ENCODE results near the gene LIMD2.

Gene LIMD2

GRCh38 chr17:63696381-63696961, 3.5 kb downstream of the LIMD2 start:
- peaks cover 47% of the 10 kb centered on the region for H3K36me3 Mint-ChIP-seq (ENCODE audit: low read depth)
- H3K9me3 Mint-ChIP-seq: no peaks in the 10 kb centered on the region
- peak overlapping the region; percentile 94 for H3K4me3 Mint-ChIP-seq
- peak overlapping the region; percentile 94 for H3K27ac Mint-ChIP-seq
- H3K27me3 Mint-ChIP-seq (ENCODE audit: low read depth): no peaks in the 10 kb centered on the region
- peak; percentile 19 for DNase-seq (ENCODE audit: low spot score)
- peaks cover 26% of the 10 kb centered on the region for H3K4me1 Mint-ChIP-seq (ENCODE audit: low read depth)

- Mint-ChIP-seq H3K36me3 (ENCODE audit: low read depth) (peaks cover 46% of the 10 kb centered on the region), H3K4me1 (ENCODE audit: low read depth) (peaks cover 22% of the 10 kb centered on the region), H3K4me3 (peak overlapping the region; percentile 94)
These were observed 4.0 kb downstream of the LIMD2 start for GRCh38 chr17:63695889-63696288.

GRCh38 chr17:63694950-63695773, 4.8 kb downstream of the LIMD2 start:
- DNase-seq (ENCODE audit: low spot score): no peak
- H3K27ac Mint-ChIP-seq: peak overlapping the region; percentile 72
- H3K4me3 Mint-ChIP-seq: peak overlapping the region; percentile 21
- no peaks in the 10 kb centered on the region for H3K9me3 Mint-ChIP-seq
- H3K36me3 Mint-ChIP-seq (ENCODE audit: low read depth): peaks cover 53% of the 10 kb centered on the region
- H3K27me3 Mint-ChIP-seq (ENCODE audit: low read depth): no peaks in the 10 kb centered on the region
- peaks cover 22% of the 10 kb centered on the region for H3K4me1 Mint-ChIP-seq (ENCODE audit: low read depth)

More at GRCh38 chr17:63695889-63696288, 4.0 kb downstream of the LIMD2 start:
- peak overlapping the region; percentile 94 for H3K27ac Mint-ChIP-seq
- no peaks in the 10 kb centered on the region for H3K9me3 Mint-ChIP-seq
- DNase-seq (ENCODE audit: low spot score): no peak
- H3K27me3 Mint-ChIP-seq (ENCODE audit: low read depth): no peaks in the 10 kb centered on the region

GRCh38 chr17:63694229-63694949, 5.5 kb downstream of the LIMD2 start:
- Mint-ChIP-seq H3K27ac (peak overlapping the region; percentile 72), H3K9me3 (no peaks in the 10 kb centered on the region), H3K4me1 (ENCODE audit: low read depth) (peaks cover 22% of the 10 kb centered on the region), H3K27me3 (ENCODE audit: low read depth) (no peaks in the 10 kb centered on the region), H3K4me3 (no peak overlapping the region), H3K36me3 (ENCODE audit: low read depth) (peaks cover 53% of the 10 kb centered on the region)
- DNase-seq (ENCODE audit: low spot score): no peak

GRCh38 chr17:63693411-63694113, 6.4 kb downstream of the LIMD2 start:
- Mint-ChIP-seq H3K9me3 (no peaks in the 10 kb centered on the region), H3K4me3 (no peak overlapping the region), H3K4me1 (ENCODE audit: low read depth) (peaks cover 22% of the 10 kb centered on the region), H3K36me3 (ENCODE audit: low read depth) (peaks cover 52% of the 10 kb centered on the region), H3K27ac (peak overlapping the region; percentile 68), H3K27me3 (ENCODE audit: low read depth) (no peaks in the 10 kb centered on the region)
- DNase-seq (ENCODE audit: low spot score): no peak

GRCh38 chr17:63692195-63692816, 7.6 kb downstream of the LIMD2 start:
- no peak overlapping the region for H3K27ac Mint-ChIP-seq
- no peak for DNase-seq (ENCODE audit: low spot score)
- no peaks in the 10 kb centered on the region for H3K9me3 Mint-ChIP-seq
- H3K4me1 Mint-ChIP-seq (ENCODE audit: low read depth): peaks cover 22% of the 10 kb centered on the region
- H3K4me3 Mint-ChIP-seq: no peak overlapping the region
- no peaks in the 10 kb centered on the region for H3K27me3 Mint-ChIP-seq (ENCODE audit: low read depth)
- H3K36me3 Mint-ChIP-seq (ENCODE audit: low read depth): peaks cover 44% of the 10 kb centered on the region

- Mint-ChIP-seq H3K4me1 (ENCODE audit: low read depth) (peaks cover 1% of the 10 kb centered on the region), H3K9me3 (no peaks in the 10 kb centered on the region), H3K27me3 (ENCODE audit: low read depth) (no peaks in the 10 kb centered on the region), H3K4me3 (no peak overlapping the region), H3K36me3 (ENCODE audit: low read depth) (peaks cover 29% of the 10 kb centered on the region), H3K27ac (no peak overlapping the region)
- DNase-seq (ENCODE audit: low spot score): no peak
These were observed 10.4 kb downstream of the LIMD2 start for GRCh38 chr17:63689479-63689878.

GRCh38 chr17:63688396-63689020, 11.4 kb downstream of the LIMD2 start:
- H3K9me3 Mint-ChIP-seq: no peaks in the 10 kb centered on the region
- H3K27me3 Mint-ChIP-seq (ENCODE audit: low read depth): no peaks in the 10 kb centered on the region
- H3K27ac Mint-ChIP-seq: no peak overlapping the region
- H3K4me3 Mint-ChIP-seq: no peak overlapping the region
- H3K36me3 Mint-ChIP-seq (ENCODE audit: low read depth): peaks cover 34% of the 10 kb centered on the region
- H3K4me1 Mint-ChIP-seq (ENCODE audit: low read depth): peaks cover 1% of the 10 kb centered on the region
- no peak for DNase-seq (ENCODE audit: low spot score)

- DNase-seq (ENCODE audit: low spot score): no peak
- H3K4me1 Mint-ChIP-seq (ENCODE audit: low read depth): peaks cover 1% of the 10 kb centered on the region
- no peak overlapping the region for H3K4me3 Mint-ChIP-seq
- no peak overlapping the region for H3K27ac Mint-ChIP-seq
- no peaks in the 10 kb centered on the region for H3K27me3 Mint-ChIP-seq (ENCODE audit: low read depth)
- no peaks in the 10 kb centered on the region for H3K9me3 Mint-ChIP-seq
- peaks cover 28% of the 10 kb centered on the region for H3K36me3 Mint-ChIP-seq (ENCODE audit: low read depth)
These were observed 13.7 kb downstream of the LIMD2 start for GRCh38 chr17:63686138-63686685.

GRCh38 chr17:63685578-63685977, 14.3 kb downstream of the LIMD2 start:
- H3K36me3 Mint-ChIP-seq (ENCODE audit: low read depth): peaks cover 22% of the 10 kb centered on the region
- peaks cover 1% of the 10 kb centered on the region for H3K4me1 Mint-ChIP-seq (ENCODE audit: low read depth)
- H3K27ac Mint-ChIP-seq: no peak overlapping the region
- no peak for DNase-seq (ENCODE audit: low spot score)
- H3K4me3 Mint-ChIP-seq: no peak overlapping the region
- H3K9me3 Mint-ChIP-seq: no peaks in the 10 kb centered on the region
- H3K27me3 Mint-ChIP-seq (ENCODE audit: low read depth): no peaks in the 10 kb centered on the region

GRCh38 chr17:63685041-63685440, 14.9 kb downstream of the LIMD2 start:
- H3K36me3 Mint-ChIP-seq (ENCODE audit: low read depth): peaks cover 20% of the 10 kb centered on the region
- no peak for DNase-seq (ENCODE audit: low spot score)
- no peak overlapping the region for H3K27ac Mint-ChIP-seq
- no peaks in the 10 kb centered on the region for H3K9me3 Mint-ChIP-seq
- H3K27me3 Mint-ChIP-seq (ENCODE audit: low read depth): no peaks in the 10 kb centered on the region
- H3K4me3 Mint-ChIP-seq: no peak overlapping the region
- H3K4me1 Mint-ChIP-seq (ENCODE audit: low read depth): peaks cover 1% of the 10 kb centered on the region

GRCh38 chr17:63682981-63683380, 16.9 kb downstream of the LIMD2 start:
- H3K4me3 Mint-ChIP-seq: no peak overlapping the region

GRCh38 chr17:63682441-63682840, 17.5 kb downstream of the LIMD2 start:
- H3K4me3 Mint-ChIP-seq: no peak overlapping the region
- H3K27ac Mint-ChIP-seq: no peak overlapping the region
- peaks cover 13% of the 10 kb centered on the region for H3K36me3 Mint-ChIP-seq (ENCODE audit: low read depth)
- no peaks in the 10 kb centered on the region for H3K27me3 Mint-ChIP-seq (ENCODE audit: low read depth)
- DNase-seq (ENCODE audit: low spot score): no peak
- H3K9me3 Mint-ChIP-seq: no peaks in the 10 kb centered on the region
- peaks cover 1% of the 10 kb centered on the region for H3K4me1 Mint-ChIP-seq (ENCODE audit: low read depth)

More at GRCh38 chr17:63682981-63683380, 16.9 kb downstream of the LIMD2 start:
- Mint-ChIP-seq H3K27me3 (ENCODE audit: low read depth) (no peaks in the 10 kb centered on the region), H3K4me1 (ENCODE audit: low read depth) (peaks cover 1% of the 10 kb centered on the region), H3K9me3 (no peaks in the 10 kb centered on the region), H3K27ac (no peak overlapping the region), H3K36me3 (ENCODE audit: low read depth) (peaks cover 16% of the 10 kb centered on the region)
- DNase-seq (ENCODE audit: low spot score): no peak
